GM21447 (cell line): ENCODE data around the gene PPARA.
"Not testable (repeated sequence)": the region's sequence is repeated elsewhere in the genome, so short reads cannot be mapped to it uniquely, and the experiment has no call there.

Experiments used
- ATAC-seq: cut with Tn5 transposase; IDR thresholded peaks from one replicate; pipeline ENCODE4 v1.9.1; 2021; ENCODE audit not compliant: unreplicated experiment

Gene PPARA

DNA sequence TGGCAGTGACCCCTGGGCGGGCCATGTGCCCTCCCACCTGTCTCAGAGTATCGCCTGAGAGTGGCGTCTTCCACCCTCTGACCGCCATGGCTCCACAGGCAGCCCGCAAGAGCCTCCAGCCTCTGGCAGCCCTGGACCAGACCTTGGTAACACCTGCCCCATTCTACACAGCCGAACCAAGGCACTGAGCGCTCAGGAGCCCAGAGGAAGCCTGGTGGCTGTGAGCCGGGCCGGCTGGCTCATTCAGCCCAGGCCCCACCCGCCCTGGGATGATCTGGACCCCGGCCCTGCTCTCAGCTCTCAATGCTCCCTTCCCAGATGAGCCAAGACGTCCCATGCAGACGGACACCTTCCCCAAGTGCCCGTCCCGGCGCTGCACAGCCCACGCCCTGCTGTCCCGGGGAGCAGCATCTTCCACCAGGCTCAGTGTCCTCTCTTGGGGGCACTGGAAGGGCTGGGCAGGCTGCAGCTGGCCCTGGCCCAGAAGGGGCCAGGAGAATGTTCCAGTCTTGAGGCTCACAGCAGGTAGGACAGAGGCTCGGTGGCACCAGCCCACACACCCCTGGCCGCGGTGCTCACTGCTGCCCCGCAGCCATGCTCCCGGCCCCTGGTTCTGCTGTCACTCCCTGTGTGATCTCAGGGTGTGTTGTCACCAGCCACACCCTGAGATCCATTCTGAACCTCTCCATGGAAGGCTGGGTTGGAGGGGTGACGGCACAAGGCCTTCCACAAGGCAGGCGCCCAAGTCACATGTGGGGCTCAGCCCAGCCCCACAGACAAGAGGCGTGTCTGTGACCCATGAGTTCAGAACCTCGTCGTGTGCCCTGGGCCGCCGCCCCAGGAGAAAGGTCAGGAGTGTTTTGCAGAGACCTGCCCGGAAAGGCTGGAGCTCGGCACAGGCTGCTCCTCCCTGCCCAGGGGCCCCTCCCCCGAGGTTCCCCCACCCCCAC is 24.2 kb upstream of the PPARA start:
- ATAC-seq = no peak

DNA sequence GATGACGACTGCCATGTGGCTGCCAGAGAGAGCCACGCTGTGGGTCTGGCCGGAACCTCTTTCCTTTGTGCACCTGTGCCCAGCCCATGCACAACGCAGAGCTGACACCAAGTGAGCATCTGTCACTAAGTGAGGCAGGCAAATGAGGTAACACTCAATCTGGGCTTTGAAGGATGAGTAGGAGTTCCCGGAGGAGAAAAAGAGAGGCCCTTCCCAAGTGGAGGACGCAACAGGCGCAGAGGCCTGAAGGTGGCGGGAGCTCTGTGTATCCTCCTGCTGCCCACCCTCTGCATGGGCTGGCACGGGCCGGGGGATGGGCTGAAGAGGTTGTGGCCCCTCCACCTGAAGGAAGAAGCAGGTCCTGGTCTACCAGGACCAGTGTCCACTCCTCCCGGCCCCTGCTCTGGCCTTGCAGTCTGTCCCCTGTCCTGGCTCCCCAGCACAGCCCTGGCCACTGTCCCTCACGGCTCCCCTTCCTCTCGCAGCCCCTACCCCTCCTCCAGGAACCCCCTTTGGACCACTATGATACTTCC is 23.4 kb upstream of the PPARA start:
- no peak for ATAC-seq

DNA sequence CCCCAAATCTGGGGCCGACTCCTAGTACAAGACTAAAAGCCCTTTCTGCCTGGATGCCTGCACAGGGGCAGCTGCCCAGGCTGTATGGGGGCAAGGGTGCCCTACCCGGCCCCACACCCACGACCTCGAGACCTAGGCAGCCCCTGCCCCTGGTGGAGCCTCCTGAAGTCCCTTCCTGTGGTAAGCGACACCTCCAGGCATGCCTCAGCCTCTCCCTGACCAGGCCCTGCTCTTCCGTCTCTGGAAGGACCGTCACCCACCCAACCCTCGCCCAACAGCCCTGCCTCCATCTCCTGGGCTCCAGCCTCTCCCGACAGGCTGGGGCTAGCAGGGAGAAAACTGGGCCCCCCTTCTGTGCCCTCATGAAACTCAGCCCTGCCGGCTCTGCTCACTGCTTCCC is 22.8 kb upstream of the PPARA start:
- ATAC-seq = no peak

DNA sequence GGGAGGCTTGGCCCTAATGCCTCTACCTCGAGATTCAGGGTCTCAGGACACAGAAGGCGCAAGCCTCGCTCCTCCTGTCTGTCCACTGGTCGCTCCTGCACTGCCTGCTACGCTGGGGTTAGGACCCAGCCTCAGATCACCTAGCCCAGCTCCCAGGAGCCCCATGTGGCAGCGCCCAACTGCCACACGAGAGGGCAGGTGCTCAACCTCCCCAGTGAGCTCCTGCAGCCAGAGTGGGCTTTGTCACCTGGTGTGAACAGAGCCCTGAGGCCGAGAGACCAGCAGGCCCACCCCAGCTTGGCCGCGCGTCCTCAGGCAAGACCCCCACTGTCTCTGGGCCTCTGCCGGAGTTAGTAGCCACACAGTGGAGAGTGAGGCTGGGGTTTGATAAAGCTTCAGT is 21.7 kb upstream of the PPARA start:
- no peak for ATAC-seq

DNA sequence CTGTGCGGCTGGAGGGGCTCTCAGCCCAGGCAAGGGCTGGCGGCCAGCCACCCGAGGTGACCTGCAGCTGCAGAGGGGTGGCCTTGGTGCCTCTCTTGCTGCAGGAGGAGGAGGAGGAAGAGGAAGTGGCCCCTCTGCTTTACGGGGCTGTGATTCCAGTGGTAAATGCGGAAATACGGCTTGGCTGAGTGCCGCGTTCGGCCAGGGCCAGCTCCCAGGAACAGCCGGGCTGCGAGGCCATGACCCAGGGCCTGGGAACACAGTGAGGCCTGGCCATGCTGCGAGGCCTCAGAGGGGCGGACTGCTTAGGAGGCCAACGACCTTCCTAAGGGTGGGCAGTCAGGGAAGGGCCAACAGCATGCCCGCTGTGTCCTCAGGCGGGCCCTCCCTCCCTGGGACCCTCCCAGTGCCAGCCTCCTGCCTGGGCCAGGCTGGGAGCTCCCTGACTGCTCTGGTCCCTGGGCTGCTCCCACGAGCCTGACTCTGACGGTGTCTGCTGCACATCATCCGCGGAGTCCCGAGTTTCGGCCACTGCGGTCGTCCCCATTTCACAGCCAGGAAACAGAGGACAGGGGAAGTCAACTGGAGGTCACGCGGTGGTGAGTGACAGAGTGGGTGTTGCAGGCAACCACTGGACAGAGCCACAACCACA is 20.8 kb upstream of the PPARA start:
- no peak for ATAC-seq

DNA sequence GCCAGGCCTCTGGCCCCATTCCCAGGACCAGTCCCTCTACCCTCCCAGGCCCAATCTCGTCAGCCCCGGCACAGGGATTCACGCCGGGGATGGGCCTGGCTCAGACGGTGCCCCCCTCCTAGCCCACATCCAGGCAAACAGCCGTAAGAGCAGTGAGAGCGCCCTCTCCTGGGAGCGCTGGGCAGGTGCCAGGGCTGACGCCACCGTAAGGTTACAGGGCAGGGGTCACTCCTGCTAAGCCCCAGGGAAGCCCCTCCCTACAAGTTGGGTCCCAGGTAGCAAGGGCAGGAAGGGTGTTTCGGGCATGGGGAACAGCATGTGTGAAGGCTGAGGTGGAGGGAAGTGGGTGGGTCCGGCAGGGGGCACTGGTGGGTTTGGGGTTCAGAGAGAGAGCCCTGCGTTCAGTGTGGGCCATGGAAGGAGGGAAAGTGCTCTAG is 19.2 kb upstream of the PPARA start:
- ATAC-seq = no peak

DNA sequence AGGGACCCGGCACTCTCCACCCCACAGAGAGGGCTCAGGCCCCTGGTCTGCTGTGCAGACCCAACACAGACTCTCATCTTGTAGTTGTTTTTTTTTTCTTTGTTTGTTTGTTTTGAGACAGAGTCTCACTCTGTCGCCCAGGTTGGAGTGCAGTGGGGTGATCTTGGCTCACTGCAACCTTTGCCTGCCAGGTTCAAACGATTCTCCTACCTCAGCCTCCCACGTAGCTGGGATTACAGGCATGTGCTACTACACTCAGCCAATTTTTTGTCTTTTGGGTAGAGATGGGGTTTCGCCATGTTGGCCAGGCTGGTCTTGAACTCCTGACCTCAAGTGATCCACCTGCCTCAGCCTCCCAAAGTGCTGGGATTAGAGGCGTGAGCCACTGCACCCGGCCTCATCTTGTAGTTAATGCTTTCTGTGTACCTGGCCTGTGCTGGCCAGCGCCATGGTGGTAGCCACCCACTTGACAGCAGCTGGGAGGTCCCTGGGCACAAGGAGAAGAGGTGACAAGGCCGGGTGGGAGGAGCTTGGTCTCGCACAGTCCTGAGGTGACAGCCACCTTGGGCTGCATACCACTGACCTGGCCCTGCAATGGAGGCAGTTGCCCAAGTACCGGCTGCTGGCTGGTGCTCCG is 18.0 kb upstream of the PPARA start:
- not testable (repeated sequence) for ATAC-seq

DNA sequence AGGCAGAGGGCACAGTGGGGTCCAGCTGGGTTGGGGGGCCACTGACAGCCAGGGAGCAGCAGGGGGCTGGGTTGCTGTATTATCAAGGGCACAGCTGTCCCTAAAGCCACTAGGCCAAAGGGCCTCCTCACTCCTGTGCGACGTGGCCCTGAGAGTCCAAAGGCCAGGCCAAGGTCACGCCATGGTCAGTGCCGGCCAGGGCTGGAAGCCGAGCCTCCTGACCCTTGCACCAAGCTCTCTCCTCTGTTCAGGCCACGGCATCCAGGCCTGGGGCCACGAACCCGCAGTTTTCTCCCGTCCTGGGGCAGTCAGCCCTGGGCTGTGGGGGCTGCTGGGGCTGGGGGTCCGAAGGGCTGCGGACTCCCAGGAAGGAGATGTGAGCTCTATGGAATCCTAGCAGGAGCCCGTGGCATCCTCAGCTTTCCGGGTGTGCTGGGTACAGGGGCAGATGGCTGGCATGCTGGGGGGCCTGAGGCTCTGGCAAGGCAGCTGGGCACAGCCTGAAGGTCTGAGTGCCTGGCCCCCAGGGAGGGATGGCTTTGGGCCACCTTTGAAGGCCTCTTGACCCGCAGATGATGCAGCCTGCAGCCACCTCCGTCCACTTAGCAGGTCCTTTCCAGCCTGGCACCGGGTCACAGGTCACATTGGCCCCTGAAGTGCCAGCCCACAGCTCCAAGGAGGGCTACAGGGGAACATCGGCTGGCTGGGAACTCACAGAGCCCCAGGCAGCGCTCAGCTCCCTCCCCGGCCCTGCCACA is 17.3 kb upstream of the PPARA start:
- ATAC-seq = no peak

DNA sequence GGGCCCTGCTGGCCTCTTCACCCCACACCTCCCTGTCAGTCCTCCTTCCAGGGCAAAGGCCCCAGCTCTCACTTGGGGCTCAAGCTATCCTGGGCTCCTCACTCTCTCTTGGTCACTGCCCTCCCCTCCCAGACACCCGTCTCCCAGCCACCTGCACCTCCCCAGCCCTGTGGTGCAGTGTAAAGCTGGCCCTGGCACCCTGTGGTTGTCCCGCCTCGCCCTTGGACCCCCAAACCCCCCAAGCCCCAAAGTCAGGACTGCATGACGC is 16.8 kb upstream of the PPARA start:
- ATAC-seq = no peak

DNA sequence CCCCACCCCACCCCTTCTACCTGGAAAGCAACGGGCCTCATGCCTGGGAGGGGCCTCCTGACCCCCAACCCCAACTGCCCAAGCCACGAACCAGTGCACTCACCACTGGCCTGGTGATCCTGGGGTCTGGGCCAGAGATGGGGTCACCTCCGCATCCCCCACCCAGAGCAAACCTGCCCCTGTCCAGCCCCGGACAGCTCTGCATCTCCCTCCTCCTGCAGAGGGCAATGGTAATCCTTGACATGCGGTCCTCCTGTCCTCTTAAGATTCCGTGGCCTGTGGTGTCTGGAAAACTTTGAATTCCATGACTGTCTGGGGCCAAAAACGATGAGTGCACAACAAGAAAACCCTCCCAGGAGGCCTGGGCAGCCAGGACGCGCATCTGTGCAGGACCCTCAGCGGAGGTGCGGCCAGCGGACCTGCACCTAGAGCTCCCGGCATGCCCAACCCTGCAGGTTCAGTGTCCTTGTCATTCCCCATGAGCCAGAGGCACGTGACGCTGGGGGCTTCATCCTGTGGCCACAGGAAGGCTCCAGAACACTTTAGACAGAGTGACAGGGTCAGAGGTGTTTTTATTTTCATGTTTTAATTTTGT is 16.1 kb upstream of the PPARA start:
- no peak for ATAC-seq

DNA sequence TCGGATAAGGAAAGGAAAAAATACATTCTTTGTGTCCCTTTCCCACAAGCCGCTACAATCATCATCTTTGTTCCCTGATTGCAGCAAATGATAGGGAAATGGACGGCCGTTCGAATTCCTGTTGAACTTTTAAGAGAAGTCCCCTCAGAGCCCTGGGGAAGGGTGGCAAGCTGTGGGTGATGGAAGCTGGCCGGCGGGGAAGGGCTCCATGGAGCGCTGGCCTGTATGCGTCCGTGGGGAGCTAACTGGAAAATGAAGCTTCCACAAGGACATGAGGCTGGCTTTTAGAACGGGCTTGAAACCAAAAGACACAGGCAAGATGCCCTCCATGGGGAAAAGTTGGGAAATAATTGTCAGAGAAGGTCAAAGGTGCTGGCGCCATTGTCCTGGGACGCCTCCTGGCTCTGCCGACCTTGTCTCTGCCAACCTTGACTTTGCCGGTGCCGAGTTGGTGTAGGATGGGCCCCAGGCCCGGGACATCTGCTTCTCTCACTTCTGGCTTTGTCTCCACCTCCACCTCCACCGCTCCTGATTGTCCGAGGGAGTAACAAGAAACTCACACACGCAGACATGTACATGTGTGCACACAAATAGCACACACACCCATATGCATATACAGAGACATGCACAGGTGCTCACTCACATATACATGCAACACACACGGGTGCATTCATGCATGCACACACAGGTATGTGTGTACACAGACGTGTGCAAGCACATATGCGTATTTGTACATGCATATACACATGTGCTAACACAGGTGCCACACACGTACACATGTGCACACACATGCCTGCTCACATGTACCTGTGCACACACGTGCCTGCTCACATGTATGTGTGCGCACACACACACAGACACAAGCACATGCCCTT is 14.5 kb upstream of the PPARA start:
- ATAC-seq = no peak

DNA sequence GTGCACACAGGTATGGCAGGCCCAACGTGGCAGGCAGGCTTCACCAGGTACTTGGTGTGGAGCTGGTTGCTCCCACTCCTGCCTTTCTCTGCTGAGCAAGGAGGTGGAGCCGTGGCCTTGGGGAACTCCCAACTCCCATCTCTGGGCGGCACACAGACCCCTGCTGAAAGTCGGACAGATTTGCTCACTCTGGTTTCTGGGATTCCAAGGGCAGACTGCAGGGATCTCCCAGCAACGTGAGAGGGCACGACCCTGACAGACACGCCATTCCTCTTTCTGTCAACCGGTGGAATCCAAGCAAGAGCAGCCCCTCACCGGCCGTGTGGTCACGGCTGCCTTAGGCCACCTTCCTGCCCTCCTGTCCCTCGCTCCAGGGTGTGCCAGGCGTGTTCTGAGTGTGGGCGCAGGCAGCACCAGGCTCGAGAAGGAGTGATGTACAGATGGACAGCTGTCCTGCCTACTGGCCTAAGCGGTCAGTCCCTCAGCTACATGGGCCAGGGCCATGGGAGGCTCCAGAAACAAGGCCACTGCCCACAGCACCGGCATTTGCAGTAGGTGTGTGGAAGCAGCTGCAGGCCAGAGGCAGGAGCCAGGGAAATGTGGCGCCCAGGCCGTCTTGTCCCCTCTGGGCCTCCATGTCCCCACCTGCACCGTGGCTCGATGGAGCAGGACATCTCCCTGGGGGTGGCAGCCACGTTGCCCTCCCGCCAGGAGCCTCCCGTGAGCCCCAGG is 13.7 kb upstream of the PPARA start:
- no peak for ATAC-seq

DNA sequence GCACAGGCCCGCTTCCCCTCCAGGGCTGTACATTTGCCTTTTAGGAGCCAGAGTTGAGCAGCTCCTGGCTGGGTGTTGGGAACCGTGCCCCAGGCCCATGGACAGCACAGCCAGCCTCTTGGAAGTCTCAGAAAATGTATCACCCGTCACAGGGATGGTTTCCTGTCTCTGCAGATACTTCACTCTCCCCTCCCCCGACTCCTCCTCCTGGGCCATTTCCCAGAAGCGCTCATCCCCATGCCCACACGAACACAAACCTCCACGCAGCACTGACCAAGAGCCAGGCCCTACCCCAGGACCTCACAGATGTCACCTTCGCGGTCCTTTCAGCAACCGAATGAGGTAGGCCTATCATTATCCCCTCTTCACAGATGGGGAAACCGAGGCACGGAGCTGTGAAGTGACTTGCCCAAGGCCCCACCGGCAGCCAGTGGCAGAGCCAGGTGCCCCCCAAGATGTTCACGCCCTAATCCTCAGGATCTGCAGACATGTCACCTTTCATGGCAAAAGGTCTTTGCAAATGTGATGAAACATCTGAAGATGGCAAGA is 13.0 kb upstream of the PPARA start:
- no peak for ATAC-seq

DNA sequence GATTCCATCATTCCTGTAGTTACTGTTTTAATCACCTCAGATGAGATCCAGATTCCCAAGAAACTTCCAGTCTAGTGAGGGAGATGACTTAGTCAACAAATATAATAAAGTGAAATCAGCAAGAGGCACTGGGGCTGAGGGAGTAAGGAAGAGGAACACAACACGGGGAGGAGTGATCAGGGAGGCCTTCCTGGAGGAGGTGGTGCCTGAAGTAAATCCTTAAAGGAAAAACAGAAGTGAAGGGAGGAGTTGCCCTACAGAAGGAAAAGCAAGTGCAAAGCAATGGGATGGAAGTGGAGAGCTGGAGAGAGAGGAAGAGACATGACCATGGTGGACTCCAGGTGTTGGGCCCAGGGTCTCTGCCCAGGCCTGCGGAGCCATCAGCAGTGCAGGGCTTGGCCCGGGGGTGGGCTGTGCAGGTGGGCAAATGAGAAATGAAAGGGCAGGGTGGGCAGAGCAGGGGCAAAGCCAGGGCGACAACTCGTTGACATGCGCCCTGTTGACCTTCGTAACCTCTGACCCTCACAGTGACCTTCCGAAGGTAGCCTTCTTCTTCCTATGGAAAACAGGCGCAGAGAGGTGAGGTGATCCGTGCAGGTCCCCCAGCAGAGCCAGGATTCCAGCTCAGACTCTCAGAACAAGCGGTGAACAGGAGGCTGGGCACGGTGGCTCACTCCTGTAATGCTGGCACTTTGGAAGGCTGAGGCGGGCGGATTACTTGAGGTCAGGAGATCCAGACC is 12.1 kb upstream of the PPARA start:
- ATAC-seq = no peak

DNA sequence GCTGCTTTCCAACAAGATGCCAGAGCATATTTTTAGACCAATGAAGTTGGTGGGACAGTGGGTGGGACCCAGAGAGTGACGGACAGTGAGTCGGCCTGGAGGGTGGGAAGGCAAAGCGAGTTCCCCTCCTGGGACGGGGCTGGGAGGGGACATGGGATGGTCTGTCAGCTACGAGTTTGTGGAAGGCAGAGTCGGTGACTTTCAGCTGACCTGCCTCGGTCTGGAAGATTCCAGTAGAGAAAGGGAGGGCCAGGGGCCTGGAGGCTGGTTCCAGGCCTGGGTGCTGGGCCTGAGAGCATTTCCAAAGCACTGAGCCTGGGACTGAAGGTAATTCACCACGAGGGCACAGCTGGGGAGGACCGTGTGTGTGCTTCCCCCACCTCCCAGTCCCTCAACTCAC is 10.9 kb upstream of the PPARA start:
- not testable (repeated sequence) for ATAC-seq

DNA sequence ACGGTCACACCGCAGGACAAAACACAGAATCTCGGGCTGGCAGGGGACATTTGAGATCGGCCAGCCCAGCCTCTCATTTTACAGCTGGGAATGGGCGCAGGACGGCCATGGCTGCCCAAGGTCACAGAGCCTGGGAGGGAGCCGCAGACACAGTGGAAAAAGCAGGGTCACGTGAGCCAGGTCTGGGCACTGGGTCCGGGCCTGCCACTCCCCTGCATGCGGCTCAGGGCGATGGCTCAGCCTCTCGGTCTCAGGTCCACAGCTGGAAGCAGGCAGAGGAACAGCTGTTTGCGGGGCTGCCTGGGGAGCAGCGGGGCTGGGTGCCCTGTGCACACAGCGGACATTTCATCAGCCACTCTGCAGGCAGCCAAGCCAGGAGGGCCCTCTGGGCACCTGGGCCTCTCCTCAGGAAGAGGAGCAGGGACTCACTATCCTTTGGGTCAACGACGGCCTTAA is 10.4 kb upstream of the PPARA start:
- no peak for ATAC-seq

DNA sequence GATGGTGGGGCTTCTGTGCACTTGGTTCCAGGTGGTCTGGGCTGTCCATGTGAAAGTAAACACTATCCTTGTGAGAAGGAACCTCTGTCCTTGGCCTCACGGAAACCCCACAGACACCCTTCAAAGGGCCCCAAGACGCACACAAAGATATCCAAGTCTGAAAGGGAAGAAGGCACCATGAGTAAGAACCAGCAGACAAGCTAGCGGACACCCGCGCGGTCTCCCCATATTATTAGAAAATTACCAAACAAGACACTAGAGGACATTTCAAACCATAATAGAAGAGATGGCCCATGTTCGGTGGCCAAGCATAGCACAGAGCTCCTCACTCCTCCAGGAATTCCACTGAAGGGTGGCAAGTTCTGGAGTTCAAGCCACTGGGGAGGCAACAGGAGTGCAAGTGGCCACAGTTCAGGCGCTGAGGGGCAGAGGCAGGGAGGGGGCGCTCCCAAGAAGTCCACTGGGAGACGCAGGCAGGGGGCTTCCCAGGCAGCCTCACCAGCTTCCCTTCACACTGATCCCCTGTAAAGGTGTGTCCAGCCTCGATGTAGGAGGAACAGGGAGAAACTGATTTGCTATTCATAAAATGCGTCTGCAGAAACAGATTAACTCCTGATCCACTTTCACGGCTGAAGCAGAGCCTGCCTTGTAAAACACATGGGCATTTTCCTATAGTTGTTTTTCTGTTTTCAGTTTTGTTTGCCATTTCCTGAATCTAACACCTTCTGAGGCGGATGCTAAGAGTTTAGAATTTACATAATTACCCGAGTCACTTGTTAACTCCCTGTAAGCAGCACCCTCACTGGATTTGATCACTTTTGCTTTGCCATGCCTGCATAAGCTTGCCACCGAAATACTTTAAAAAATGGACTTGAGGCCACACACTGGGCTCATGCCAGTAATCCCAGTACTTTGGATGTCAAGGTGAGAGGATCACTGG is 9.1 kb upstream of the PPARA start:
- no peak for ATAC-seq
